ENCODE results near the gene USP35. TPM values are rescaled to one million over a fixed set of nuclear protein-coding genes. Genes with fewer than 3 reads are reported as not detected.
"Not testable (repeated sequence)": the region's sequence is repeated elsewhere in the genome, so short reads cannot be mapped to it uniquely, and the experiment has no call there.

USP35 gene
- total RNA-seq, 1 donor from 2014 or later = 4.0 TPM

DNA sequence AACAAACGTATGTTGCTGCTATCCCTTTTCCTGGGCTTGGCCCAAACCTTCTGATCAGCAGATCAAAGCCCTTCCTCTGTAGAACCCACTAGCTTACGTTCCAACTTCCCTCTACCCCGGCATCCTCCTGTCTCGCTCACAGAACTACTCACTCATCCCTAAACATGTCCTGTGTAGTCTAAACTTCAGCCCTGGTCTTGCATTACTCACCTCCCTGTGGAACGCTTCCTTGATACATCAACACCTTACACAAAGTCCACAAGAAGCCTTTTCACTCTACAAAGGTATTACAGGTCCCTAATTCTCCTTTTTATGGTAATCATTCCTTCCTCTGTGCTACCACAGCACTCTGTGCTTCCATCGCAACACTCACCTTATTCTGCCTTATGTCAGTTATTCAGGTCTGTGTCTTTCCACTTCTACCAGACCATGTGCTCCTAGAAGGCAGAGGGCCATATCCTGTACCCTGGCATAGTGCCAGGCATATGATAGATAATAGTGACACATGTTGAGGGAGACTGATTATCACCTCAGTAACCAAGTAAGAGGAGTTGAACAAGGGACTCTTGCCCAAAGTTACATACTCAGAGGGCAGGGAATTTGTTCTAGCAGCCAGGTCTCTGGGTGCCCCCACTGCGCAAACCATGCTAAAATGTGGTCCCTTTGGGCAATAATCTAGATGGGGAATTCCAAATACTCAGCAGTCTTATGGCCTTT lies 41.6 kb downstream of the USP35 start:
- DNase-seq (ENCODE audit: low read depth in 2 of 2) = peak in 1 of 2 donors; percentile 12

DNA sequence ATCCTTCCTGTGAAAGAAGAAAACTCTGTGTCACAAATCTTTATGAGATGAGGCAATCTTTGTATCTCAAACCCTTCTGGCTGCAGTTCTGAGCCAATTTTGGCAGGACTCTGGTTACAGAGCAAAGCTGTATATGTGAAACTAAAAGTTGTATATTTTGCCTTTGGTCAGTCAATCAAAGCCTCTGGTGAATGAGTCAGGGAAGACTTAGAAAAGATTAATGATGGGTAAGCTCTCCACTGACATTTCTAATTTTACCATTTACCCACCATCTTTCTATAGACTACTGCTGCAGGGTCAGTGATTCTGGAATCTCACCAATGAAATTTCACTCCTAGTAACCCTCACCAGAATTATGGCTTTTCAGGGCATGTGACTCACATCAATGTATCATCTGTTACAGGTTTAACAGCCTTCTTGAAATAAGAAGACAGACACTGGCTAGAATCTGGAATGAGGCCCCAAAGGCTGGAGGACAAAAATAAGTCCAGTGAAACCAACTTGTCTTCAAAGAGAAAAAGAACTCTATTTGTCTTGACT lies 43.3 kb downstream of the USP35 start:
- no peak for DNase-seq (ENCODE audit: low read depth in 2 of 2)

DNA sequence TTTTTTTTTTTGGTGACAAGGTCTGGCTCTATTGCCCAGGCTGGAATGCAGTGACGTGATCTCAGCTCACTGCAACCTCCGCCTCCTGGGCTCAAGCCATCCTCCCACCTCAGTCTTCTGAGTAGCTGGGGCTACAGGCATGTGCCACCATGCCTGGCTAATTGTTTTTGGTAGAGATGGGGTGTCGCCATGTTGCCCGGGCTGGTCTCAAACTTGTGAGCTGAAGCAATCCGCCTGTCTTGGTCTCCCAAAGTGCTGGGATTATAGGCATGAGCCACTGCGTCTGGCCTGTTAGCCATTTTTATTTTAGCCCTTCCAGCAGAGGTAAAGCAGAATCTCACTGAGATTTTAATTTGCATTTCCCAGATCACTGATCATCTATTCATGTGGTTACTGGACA lies 44.3 kb downstream of the USP35 start:
- not testable (repeated sequence) for DNase-seq (ENCODE audit: low read depth in 2 of 2)

DNA sequence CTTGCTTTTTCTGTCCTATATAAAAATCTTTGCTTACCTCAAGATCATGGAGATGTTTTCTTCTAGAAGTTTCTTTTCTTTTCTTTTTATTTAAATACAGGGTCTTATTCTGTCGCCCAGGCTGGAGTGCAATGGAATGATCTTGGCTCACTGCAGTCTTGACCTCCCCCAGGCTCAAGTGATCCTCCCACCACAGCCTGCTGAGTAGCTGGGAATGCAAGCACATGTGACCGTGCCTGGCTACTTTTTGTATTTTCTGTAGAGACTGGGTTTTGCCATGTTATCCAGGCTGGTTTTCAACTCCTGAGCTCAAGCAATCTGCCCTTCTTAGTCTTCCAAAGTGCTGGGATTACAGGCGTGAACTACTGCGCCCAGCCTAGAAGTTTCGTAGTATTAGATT lies 45.3 kb downstream of the USP35 start:
- DNase-seq (ENCODE audit: low read depth in 2 of 2) = no peak

DNA sequence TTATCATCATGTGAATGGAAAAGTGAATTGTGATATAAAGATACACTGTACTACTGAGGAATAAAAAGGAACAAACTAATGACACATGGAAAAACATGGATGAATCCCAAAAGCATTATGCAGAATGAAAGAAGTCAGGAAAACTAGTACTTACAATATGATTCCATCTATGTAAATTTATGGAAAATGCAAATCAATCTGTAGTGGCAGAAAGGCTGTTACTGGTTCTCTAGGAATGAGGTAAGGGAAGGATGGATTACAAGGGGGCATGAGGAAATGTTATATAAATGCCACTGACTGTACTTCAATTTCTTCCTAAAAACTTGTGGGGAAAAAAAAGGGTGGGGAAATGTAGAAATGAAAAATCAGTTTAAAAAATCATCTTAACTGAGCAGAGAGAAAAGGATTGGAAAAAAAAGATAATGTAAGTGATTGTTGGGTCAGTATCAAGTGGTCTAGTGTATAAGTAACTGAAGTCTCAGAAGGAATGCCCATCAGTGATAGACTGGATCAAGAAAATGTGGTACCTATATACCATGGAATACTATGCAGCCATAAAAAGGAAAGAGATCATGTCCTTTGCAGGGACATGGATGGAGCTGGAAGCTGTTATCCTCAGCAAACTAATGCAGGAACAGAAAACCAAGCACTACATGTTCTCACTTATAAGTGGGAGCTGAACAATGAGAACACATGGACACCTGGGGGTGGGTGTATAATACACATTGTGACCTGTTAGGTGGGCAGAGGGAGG lies 48.8 kb downstream of the USP35 start:
- peak in 1 of 2 donors; percentile 4 for DNase-seq (ENCODE audit: low read depth in 2 of 2)

DNA sequence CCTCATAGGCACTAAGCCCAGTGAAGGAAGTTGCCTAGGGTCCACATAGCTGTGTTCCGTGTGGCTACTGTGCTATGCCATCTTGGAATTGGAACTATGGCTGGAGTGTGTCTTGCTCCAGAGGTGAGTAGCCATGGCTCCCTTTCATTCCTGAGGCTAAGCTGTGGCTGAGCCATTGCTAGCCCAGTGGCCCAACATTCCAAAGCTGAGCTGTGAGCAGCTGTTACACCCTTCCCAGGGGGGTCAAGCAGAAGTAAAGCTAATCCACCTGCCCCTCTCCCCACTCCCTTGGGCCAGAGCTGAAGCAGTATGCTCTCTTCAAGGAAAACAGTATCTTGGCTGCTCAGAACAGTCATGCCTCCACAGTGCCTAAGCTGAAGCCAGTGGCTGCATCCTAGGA lies 51.1 kb downstream of the USP35 start:
- DNase-seq (ENCODE audit: low read depth in 2 of 2) = no peak

DNA sequence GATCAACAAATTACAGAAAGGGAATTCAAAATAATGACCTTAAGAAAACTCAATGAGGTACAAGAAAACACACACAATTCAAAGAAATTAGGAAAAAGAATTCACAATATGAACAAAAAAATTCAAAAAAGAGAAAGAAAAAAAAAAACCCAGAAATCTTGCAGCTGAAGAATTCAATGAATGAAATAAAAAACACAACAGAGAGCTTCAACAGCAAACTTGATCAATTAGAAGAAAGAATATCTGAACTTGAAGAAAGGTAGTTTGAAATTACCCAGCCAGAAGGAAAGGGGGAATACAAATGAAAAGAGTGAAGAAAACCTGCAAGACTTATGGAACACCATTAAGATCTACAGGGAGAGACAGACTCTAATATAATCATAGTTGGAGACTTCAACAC lies 52.8 kb downstream of the USP35 start:
- DNase-seq (ENCODE audit: low read depth in 2 of 2) = no peak

DNA sequence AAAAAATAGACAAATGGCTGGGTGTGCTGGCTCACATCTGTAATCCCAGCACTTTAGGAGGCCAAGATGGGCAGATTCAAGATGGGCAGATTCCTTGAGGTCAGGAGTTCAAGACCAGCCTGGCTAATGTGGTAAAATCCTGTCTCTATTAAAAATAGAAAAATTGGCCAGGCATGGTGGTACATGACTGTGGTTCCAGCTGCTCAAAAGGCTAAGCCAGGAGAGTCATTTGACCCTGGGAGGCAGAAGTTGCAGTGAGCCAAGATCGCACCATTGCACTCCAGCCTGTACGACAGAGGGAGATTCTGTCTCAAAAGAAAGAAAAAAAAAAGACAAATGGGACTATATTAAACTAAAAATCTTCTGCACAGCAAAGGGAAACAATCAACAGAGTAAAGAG lies 55.4 kb downstream of the USP35 start:
- DNase-seq (ENCODE audit: low read depth in 2 of 2) = no peak

DNA sequence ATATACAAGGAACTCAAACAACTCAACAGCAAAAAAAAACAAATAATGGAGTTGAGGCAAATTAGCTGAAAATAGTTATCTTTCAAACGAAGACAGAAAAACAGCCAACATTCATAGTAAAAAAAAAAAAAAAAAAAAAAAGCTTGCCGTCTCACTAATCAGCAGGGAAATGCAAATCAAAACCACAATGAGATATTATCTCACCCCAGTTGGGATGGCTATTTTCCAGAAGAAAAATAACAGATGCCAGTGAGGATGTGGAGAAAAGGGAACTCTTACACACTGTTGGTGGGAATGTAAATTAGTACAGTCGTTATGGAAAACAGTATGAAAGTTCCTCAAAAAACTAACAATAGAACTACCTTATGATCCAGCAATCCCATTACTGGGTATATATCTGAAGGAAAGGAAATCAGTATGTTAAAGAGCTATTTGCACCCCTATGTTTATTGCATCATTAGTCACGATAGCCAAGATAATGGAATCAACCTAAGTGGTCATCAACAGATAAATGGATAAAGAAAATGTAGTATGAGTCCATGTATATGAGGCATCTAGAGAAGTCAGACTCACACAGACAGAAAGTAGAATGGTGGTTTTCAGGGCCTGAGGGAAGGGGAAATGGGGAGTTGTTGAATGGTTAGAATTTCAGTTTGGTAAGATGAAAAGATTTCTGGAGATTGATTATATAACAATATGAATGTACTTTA lies 56.0 kb downstream of the USP35 start:
- DNase-seq (ENCODE audit: low read depth in 2 of 2) = peak in 1 of 2 donors; percentile 7

DNA sequence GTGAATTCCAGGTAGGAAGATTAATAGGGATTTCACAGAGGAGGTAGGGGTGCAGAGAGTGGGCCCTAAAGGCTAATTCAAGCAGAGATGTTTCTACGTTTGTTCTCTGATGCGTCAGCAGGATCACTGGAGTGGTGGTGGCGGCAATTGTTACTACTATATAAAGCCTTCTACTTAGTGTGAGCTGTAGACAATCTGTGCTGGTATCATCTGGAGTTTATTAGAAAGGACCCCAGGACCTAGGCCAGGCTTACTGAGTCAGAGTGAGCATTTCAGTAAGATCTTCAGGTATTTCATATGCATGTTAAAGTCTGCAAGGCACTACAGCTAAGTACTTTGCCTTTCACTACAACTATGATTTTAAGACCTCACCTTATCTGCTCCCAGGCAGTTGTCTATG lies 59.5 kb downstream of the USP35 start:
- DNase-seq (ENCODE audit: low read depth in 2 of 2) = no peak

DNA sequence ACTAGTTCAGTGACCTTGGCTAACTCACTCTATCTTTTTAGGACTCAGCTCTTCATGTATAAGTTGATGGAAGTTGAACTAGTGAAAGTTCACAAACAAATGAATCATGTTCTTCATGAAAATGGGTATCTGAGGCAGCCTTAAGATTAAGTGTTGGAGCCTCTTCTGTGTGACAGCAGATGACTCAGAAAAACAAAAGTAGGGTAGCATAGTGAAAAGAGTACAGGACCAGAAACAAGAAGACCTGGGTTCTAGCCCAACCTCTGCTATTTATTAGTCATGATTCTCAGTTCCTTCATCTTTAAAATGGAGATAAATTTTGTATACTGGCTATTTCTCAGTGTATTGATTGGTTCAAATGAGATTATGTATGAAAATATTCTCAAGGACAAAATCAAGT lies 60.2 kb downstream of the USP35 start:
- DNase-seq (ENCODE audit: low read depth in 2 of 2) = no peak

DNA sequence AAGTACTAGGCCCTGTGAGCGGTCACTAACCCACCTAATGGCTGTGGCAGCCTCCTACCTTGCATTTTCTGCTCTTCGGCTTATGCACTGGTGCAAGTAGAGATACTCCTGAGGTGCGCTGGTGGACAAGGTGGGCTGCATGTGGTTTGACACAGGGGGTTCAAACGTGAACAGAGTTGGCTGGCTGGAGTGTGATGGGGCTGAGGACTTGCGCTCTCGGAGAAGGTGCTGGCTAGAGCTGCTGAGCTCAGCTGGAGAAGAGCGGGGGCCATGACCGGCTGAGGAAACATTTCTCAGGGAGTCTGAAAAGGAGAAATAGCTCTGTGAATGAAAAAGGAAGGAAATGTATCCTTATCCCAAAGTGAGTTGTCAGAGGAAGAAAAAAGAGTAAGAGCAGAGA lies 61.4 kb downstream of the USP35 start:
- DNase-seq (ENCODE audit: low read depth in 2 of 2) = no peak

DNA sequence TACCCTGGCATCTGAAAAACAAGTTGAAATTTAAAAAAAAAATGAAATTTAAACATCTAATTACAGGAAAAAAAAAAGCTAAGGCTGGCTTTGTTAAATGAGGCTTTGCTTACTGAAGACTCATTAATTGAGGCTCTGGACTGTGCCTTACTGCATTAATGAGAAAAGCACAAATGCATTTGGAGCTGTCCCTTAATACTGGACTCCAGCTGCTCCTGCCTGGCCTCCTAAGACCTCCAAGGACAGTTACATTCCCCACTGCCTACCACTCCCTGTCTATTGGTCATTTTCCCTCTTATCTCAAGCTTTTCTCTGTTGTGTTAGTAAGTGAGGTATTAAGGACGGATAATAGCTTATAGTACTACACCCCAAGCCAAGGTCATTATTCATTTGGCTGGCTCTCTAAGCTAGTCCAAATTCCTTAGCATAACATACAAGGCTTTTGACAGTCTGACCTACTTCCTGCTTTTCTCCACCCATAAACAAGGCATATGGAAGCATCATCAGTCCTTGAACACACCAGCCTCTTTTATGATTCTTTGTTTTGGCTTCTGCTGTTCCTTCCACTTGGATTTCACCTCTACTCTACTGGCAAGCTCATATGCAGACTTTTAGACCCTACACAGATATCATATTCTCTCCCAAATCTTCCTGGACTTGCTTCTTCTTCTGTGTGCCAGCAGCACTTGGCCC lies 62.5 kb downstream of the USP35 start:
- peak in 1 of 2 donors; percentile 19 for DNase-seq (ENCODE audit: low read depth in 2 of 2)

DNA sequence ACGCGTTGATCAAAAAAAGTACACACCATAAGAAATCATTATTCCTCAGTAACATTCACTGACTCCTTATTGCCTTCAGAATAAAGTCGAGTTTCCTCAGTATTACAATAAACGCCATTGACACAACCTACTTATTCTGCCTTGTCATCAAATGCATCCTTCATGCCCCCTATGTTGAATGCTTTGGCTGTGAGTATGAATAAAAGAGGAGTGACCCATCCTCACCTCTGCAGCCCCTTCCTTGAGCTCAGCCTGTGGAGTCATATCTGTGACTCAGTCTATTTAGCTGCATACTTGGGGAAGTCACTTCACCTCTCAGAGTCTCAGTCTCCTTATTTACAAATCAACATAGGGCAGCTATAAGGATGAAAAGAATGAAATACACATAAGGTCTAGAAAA lies 65.1 kb downstream of the USP35 start:
- DNase-seq (ENCODE audit: low read depth in 2 of 2) = peak in 1 of 2 donors; percentile 16

DNA sequence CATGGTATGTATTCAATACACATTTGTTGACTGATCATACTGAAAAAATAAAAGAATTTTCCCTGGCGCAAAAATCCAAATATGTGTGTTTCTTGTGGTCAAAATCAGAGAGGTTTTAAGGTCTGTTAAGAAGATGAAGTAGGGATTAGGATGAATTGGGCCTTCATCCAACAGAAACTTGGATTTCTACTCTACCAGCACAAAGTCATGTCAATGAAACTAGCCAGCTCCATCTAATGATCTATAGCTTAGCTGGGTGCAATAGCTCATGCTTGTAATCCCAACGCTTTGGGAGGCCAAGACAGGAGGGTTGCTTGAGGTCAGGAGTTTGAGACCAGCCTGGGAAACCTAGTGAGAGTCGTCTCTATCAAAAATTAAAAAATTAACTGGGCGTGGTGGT lies 65.5 kb downstream of the USP35 start:
- no peak for DNase-seq (ENCODE audit: low read depth in 2 of 2)

DNA sequence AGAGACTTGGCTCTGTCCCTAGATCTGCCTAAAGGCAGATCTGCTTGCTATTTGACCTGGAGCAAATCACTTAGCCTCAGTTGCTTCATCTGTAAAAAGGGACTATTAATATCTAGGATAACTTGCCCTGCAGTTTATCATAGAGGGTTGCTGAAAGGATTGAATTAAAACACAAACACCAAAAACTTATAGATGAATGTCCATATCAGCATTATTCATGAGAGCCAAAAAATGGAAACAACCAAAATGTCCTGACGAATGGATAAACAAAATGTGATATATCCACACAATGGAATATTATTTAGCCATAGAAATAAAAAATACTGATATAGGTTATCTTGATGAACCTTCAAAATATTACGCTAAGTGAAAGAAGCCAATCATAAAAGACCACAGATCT lies 67.2 kb downstream of the USP35 start:
- no peak for DNase-seq (ENCODE audit: low read depth in 2 of 2)

DNA sequence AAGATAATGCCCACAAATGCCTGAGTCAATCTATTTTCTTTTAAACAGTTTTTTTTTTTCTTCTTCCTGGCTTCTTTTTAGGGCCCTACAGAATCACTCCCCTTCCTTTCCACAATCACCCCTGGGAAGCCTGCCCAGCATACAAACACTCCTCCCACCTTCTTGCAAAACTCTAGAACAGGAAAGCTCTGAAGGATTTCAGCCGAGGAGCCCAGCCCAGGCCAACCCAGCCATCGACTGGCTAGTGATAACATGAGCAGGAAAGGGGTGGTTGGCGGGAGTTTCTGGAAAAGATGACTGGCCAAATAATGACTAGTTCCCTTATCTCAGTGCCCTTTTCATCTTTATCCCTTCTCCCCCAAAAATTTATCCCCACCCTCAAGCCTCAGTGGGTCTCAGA lies 68.2 kb downstream of the USP35 start:
- DNase-seq (ENCODE audit: low read depth in 2 of 2) = peak in 1 of 2 donors; percentile 75

DNA sequence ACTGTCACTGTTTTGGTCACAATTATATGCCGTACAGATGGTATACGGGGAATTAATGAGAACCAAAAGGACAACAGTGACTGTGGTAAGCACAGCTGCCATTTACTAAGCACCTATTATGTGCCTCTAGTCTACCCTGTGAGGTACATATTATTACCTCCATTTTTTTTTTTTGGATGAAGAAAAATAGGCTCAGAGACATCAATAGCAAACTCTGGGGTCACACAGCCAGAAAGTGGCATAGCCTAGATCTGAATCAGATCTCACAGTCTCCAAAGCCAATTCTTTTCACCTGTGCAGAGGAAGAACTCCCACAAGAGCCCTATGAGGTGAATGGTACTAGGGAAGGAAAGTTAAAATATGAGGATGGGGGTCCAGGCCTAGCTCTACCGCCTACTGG lies 68.9 kb downstream of the USP35 start:
- no peak for DNase-seq (ENCODE audit: low read depth in 2 of 2)

DNA sequence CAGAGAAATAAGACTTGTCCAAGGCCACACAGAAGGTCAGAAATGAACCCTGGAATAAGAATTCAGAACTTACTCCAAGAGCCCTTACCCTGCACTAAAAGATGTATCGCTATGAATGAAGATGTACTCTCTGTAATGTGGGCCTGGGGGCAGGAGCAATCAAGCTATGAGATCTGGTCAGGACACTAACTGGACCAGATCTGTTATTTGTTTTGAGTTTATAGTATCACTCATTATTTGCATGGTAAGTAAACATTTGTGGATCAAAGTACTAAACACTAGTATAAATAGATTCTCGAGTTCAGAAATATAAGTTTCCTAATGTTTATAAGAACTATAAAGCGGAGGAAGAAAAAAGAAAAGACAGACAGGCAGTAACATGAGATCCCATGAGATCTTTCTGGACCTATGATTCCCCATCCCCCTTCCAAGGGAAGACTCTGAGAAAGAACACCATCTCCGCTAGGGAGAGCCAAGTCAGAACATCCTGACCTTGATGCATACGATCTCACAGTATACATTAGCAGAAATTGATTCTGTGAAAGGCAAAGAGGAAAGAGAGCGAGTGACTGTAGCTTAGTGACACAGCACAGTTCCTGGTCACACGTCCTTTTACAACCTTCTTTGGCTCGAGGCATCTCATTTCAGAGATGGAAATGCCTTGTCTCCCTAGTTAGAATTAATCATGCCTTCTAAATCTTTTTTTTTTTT lies 71.2 kb downstream of the USP35 start:
- DNase-seq (ENCODE audit: low read depth in 2 of 2) = no peak

DNA sequence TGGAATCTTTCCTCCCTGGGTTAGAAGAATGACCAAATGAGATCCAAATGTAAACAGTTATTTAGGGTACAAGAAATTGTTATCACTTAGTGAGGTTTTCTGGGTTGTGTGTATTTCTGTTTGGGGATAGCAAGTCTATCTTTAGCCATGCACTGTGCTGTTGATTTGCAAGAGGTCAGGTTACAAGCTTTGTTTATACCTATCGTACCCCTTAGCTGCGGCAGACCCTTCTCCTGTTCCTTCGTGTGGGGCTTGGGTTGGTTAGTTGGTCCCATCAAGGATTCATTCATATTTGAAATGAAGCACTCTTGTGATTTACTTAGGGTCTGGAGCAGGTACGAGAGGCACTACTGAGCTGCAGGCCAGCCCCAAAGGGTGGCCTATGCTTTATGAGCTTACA lies 72.6 kb downstream of the USP35 start:
- no peak for DNase-seq (ENCODE audit: low read depth in 2 of 2)

DNA sequence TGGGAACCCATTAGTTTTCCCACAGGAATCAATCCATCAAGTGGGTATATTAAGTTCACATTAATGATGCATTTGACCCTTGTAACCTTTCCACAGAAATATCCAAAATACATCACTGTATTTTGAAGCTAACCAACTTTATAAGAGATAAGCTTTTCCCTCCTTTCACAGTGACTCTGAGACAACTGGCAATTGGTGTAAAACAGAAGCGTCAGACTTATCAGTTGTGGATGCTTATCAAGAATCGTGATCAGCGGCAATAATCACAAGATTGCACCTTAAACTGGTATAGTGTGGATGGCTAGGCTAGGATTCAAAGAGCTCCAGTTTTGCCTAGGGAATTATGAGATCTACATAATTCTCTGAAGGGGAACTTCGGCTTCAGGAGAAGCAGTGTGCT lies 73.1 kb downstream of the USP35 start:
- no peak for DNase-seq (ENCODE audit: low read depth in 2 of 2)
